Measurements from ENCODE around the gene FITM2.
"Not testable (repeated sequence)": the region's sequence is repeated elsewhere in the genome, so short reads cannot be mapped to it uniquely, and the experiment has no call there.

Gene FITM2

GRCh38 chr20:44328428-44328827 is 17.4 kb upstream of the FITM2 start:
- no peak for DNase-seq

GRCh38 chr20:44327748-44328147 is 16.7 kb upstream of the FITM2 start:
- not testable (repeated sequence) for DNase-seq

- DNase-seq = no peak
Observed at GRCh38 chr20:44326391-44327159, 15.6 kb upstream of the FITM2 start.

DNA sequence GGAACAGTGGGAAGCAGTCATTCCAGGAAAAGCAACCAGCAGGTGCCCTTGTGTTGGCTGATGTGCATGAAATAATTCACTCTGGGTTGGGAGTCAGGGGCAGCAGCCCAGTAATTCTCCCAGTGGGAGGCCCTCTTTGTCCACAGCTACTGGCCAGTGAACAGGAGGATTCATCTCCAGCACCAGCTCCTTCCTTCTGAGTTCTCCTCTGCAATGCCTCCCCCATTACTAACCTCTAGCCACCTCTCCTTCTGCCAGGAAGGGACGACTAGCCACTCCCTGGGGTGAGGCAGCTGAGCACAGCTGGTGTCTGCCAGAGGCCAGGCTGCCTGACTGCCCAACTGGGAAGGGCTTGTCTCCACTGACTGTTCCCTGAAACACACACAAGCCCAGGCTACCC is 13.3 kb upstream of the FITM2 start:
- DNase-seq = no peak

- no peak for DNase-seq
Observed at GRCh38 chr20:44319839-44320422, 8.9 kb upstream of the FITM2 start.

- no peak for DNase-seq
Observed at GRCh38 chr20:44314870-44315269, 3.9 kb upstream of the FITM2 start.

DNA sequence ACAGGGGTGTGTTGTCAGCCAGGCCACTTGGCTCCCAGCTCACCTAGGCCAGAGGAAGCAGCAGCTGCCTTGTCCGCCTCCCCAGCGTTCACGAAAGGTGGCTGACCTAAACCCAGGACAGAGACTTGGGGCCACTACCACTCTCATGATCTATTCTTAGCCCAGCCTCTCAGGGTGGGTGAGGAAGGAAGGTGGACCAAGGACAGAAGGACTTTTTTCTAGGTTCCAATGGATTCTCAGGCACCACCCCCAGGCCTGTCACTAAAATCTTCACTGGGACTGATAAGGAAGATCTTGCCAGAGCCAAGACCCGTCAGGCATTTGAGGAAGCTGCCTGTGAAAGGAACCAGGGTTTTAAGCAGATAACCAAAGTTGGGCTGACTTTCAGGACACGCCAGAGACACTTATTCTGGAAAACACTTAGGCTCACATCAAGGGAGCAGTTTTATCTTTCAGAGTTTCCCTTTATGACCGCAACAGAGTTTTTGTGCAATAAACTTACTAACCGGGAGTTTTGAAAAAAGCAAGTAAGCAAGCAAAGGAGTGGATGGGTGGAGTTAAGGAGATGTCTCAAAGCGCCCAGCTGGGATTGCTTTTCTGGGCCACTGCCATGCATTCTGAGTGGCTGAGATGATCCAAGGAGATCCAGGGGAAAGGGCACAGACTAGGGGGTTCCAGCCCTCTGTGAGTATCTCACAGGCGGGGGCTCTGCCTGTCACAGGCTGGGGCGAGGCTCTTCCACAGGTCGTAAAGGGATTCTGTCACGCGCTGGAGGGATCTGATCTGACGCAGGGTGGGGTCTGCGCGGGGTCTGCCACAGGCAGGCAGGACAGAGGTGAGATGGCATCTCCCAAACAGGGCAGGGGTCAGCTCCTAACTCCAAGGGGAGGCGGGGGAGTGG is 989 bp downstream of the FITM2 start:
- DNase-seq = no peak

DNA sequence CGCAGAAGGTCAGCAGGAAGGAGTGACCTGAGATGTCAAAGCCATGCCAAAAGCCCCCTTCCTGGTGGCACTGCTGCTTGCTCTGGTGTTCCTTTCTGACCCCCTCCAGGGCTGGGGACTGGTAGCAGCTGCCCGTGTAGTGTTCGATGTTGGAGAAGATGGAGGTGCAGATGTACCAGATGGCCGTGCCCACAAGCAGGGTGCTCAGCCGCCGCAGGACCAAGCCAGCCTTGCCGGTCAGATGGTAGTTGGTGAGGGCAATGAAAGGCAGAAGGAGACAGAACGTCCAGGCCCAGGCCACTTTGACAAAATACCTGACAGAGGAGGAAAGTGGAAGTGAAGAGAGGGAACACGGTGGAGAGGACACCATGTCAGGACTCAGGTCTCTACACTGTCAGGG is 4.1 kb downstream of the FITM2 start:
- no peak for DNase-seq

DNA sequence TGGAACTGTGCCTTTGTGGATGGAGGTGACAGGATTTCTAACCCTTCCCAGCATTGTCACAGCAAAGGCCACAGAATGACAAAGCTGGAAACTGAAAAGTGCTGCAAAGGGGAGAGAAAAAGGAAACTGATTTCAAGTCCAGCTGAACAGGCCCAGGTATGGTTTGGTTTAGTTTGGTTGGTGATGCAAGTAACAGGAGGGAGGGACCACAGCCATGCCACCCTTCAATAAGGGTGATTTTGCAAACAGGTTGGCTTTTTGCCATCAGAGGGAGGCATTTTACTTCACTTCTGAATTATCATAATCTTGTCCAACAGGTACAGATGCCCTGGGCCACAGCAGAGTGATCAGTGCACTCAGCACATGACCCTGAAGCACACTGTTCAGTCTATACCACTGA is 6.6 kb downstream of the FITM2 start:
- DNase-seq = no peak

DNA sequence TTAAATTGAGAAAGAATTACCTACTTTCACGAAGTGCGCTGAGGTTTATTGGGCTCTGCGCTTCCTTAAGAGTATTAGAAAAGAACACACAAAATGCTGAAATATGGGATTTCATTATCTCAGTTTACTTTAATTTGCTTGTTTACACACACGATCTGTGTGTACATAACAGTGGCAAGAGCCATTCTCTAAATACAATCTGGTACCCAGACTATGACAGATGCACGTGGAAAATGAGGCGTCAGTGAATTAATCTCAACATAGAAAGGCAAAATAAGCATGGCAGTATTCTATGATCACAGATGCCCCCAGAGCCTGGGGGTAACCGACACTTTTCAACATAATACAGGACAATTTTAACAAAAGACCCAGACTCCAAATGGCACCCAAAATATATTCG is 8.3 kb downstream of the FITM2 start:
- no peak for DNase-seq

DNA sequence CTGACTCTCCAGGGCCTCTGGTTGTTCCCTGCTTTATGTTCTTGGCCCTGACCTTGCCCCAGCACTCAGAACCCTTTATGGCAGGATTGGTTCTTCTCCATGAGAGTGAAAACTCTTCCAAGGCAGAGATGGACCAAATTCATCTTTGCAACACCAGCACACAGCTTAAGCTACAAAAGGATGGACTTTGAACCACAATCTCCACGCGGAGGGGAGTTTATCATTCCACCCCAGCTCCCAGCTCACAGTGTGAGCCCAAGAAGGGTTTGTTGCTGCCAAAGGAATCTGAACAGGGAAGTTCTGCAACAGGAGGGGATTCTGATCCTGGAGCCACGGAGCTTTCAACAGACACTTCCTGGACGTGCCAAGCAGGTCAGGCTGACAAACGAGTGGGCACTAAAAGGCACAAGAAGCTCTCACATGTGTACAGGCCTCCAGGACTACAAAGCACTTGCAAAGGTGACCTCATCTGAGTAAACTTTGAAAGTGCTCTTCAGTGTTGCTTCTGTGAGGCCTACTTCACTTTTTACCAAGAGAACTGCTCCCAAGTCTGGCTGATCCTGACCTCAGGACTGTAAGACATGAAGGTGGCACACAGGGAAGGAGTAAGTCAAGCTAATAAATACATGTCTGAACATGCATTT is 8.9 kb downstream of the FITM2 start:
- no peak for DNase-seq

DNA sequence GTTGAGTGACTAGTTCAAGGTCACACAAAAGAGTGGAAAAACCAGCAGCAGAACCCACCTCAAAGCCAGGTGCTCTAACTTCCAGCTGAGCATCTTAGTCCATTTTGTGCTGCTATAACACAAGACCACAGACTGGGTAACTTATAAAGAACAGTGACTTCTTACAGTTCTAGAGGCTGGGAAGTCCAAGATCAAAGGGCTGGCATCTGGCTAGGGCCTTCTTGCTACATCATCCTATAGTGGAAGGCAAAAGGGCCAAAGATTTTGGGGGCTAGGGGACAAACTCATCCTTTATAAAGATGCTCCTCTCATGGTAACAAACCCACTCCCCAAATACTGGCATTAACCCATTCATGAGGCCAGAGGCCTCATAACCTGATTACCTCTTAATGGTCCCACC is 9.7 kb downstream of the FITM2 start:
- no peak for DNase-seq

DNA sequence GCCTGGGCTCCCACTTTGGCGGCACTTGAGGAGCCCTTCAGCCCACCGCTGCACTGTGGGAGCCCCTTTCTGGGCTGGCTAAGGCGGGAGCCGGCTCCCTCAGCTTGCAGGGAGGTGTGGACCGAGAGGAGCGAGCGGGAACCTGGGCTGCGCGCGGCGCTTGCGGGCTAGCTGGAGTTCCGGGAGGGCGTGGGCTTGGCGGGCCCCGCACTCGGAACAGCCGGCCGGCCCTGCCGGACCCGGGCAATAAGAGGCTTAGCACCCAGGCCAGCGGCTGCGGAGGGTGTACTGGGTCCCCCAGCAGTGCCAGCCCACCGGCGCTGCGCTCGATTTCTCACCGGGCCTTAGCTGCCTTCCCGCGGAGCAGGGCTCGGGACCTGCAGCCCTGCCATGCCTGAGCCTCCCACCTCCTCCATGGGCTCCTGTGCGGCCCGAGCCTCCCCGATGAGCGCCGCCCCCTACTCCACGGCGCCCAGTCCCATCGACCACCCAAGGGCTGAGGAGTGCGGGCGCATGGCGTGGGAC is 11.9 kb downstream of the FITM2 start:
- DNase-seq = not testable (repeated sequence)

GRCh38 chr20:44297721-44298120 is 13.3 kb downstream of the FITM2 start:
- DNase-seq = no peak

- no peak for DNase-seq
Observed at GRCh38 chr20:44296011-44296410, 15.0 kb downstream of the FITM2 start.

DNA sequence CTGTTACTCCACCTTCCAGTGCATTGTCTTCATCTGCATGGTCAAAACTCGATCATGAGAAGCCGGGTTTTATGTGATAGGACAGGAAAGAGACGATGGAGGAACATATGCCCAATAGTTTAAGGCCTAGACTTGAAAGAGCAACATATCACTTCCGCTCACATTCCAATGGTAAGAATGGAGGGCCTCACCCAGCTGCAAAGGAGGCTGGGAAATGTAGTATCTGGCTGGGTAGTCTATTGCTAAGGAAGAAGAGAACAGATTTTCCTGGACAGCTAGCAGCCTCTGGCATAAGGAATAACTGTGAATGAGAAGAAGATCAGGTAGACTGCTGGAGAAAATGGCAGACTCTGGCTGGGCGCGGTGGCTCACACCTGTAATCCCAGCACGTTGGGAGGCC is 19.2 kb downstream of the FITM2 start:
- DNase-seq = no peak

DNA sequence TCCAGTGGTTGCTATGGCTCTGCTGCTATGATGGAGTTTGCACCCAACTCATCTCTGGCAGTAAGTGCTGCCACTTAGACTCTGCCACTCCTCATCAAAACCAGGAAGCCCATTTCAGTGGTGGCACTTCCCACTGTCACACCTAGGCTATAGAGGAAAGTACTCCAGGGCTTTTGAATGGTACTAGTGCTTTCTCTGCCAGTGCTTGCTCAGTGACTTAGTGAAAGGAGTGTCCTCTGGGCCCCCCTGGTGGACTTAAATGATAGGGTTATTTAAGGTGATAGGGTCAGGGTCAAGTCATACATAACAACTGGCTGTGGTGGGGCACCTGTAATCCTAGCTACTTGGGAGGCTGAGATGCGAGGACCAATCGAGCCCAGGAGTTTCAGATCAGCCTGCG is 22.8 kb downstream of the FITM2 start:
- DNase-seq = no peak

DNA sequence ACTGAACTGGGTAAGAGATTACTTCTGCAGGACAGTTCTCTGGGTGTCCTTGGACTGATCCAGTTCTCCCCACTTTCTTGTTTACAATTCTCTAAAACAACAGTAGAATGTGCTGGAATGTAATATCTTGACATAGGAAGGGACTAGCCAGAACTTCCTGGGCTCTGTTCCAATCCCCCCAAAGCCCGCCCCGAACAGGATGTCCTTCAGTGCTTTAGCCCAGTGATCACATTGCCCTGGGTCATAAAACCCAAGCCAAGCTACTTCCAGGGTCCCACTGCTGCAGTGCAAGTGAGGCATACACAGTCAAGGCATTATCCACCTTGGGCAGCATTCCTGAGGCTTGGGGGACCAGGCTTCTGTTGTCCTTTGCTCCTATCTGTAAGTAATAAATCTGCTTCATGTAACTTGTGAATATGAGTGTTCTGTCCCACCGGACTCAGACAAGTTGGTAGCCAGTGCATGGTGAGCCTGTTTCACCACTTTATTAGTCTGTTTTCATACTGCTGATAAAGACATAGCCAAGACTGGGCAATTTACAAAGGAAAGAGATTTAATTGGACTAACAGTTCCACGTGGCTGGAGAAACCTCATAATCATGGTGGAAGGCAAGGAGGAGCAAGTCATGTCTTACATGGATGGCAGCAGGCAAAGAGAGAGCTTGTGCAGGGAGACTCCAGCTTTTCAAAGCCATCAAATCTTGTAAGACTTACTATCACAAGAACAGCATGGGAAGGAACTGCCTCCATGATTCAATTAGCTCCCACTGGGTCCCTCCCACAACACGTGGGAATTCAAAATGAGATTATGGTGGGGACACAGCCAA is 23.5 kb downstream of the FITM2 start:
- DNase-seq = no peak

GRCh38 chr20:44284032-44284431 is 27.0 kb downstream of the FITM2 start:
- no peak for DNase-seq

GRCh38 chr20:44282192-44282591 is 28.8 kb downstream of the FITM2 start:
- no peak for DNase-seq

GRCh38 chr20:44280387-44280786 is 30.6 kb downstream of the FITM2 start:
- DNase-seq = no peak

GRCh38 chr20:44279228-44279627 is 31.8 kb downstream of the FITM2 start:
- no peak for DNase-seq

Measured in 8988T (cell line).